Coronary artery (tissue), 2 donors: ENCODE results near the gene FAM151A.

Source experiments
- DNase-seq: peaks from one replicate; pipeline ENCODE4 v3.0.0-alpha.2; 2017; ENCODE audit warnings: low spot score
- H3K27ac ChIP-seq, 2 donors: fragments of 200-600 bp; sonication (generic); one replicate each; pipeline ENCODE4 v1.5.1; 2016 to 2019
- H3K4me3 ChIP-seq: fragments of 200-600 bp; sonication (generic); 2 replicates; pipeline ENCODE4 v1.5.1; 2016; ENCODE audit warnings: mild to moderate bottlenecking, moderate library complexity
- CTCF ChIP-seq: fragments of 200-600 bp; sonication (generic); IDR thresholded peaks from one replicate; pipeline ENCODE4 v1.5.1; 2019; ENCODE audit warnings: antibody characterized with exemption

The FAM151A gene

DNA sequence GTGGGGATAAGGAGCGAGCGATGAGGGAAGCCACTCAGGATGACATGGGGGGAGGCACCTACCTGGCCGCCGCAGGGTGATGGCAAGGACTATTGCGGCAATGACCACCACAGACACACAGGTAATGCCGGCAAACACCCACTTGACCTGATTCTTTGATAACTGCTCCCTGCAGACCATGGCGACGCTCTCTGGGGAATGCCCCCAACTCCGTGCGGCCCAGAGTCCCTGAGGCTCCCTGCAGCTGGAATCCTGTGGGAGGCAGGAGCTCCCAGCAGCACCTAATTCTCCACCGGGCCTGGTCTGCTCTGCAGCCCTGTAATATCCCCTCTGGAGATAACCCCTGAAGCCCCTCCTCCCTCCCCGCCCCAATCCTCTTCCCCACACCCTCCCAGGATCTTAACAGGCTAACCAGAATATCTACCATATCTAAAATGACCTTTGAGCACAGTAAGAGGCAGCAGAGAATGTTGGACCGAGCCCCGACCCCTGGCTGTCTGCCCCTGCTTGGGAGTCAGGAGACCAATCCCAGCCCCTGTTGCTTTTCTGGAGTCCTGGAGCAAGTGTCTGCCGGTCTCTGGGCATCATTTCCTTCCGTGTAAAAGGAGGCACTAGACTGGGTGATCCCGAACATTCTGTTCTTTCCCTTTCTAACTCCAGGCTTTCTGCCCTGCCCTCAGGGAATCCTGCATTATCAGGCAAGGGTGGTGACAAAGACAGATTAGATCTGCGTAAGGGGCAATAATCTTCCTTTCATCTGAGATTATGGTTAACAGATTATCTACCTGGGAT, at the start of gene FAM151A:
FAM151A (minus strand) TSS at position 310 of the 792 bp plus-strand sequence; CDS start at position 180, 130 bp downstream.
- no peak within 1 kb of the TSS for H3K27ac ChIP-seq
- H3K4me3 ChIP-seq, result no peak within 1 kb of the TSS
- TF ChIP-seq CTCF, result no peak
- DNase-seq, result peak; percentile 50

- H3K27ac ChIP-seq, result no peak overlapping the region
- TF ChIP-seq CTCF, result no peak
- no peak for DNase-seq
- no peak overlapping the region for H3K4me3 ChIP-seq
Measured at GRCh38 chr1:54671985-54672608, 48.8 kb upstream of the FAM151A start.

- Histone ChIP-seq H3K4me3 (no peak overlapping the region), H3K27ac (no peak overlapping the region)
- no peak for DNase-seq
- TF ChIP-seq CTCF, result no peak
Measured at GRCh38 chr1:54668567-54668966, 45.2 kb upstream of the FAM151A start.

DNA sequence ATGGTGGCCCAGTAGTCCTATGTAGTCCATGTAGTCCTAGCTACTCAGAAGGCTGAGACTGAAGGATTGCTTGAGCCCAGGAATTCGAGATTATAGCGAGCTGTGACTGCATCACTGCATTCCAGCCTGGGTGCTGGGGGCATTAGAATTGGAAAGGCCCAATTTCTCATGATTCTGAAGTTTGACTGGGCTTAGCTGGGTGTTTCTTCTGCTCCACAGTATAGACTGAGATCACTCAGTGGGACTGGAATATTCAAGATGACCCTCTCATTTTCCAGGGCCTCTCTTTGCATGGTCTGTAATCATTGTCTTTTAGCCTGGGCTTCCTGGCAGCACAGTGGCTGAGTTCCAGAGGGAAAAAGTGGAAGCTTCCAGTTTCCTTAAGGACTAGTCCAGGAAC, 44.5 kb upstream of the FAM151A start:
- no peak for TF ChIP-seq CTCF
- DNase-seq, result no peak
- no peak overlapping the region for H3K27ac ChIP-seq
- H3K4me3 ChIP-seq, result no peak overlapping the region

DNA sequence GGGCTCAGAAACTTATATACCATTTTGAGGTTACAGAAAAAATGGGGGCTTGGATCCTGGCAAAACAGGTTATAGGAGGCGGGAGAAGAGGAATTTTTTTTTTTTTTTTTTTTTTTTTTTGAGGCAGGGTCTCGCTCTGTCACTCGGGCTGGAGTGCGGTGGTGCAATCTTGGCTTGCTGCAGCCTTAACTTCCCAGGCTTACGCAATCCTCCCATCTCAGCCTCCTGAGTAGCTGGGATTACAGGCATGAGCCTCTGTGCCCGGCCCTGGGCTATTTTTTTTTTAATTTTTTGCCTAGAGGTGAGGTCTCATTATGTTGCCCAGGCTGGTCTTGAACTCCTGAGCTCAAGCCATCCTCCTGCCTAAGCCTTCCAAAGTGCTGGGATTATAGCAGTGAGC, 43.0 kb upstream of the FAM151A start:
- Histone ChIP-seq H3K27ac (no peak overlapping the region), H3K4me3 (no peak overlapping the region)
- no peak for TF ChIP-seq CTCF
- no peak for DNase-seq

GRCh38 chr1:54665852-54666251, 42.5 kb upstream of the FAM151A start:
- no peak overlapping the region for H3K27ac ChIP-seq
- TF ChIP-seq CTCF, result no peak
- no peak for DNase-seq
- no peak overlapping the region for H3K4me3 ChIP-seq

- H3K4me3 ChIP-seq, result no peak overlapping the region
- TF ChIP-seq CTCF, result no peak
- no peak for DNase-seq
- H3K27ac ChIP-seq, result no peak overlapping the region
Measured at GRCh38 chr1:54664364-54664763, 41.0 kb upstream of the FAM151A start.
